Measurements from ENCODE around the gene MACROH2A1.

MACROH2A1 gene

GRCh38 chr5:135333732-135334515 lies 65.1 kb downstream of the MACROH2A1 start:
- no peak for DNase-seq (ENCODE audit: low read depth in 1 of 2, low spot score in 1 of 2)

- no peak for DNase-seq (ENCODE audit: low read depth in 1 of 2, low spot score in 1 of 2)
Observed at GRCh38 chr5:135332519-135333150, 66.4 kb downstream of the MACROH2A1 start.

GRCh38 chr5:135331612-135332011 lies 67.4 kb downstream of the MACROH2A1 start:
- no peak for DNase-seq (ENCODE audit: low read depth in 1 of 2, low spot score in 1 of 2)

GRCh38 chr5:135330798-135331096 lies 68.3 kb downstream of the MACROH2A1 start:
- DNase-seq (ENCODE audit: low read depth in 1 of 2, low spot score in 1 of 2) = no peak

- DNase-seq (ENCODE audit: low read depth in 1 of 2, low spot score in 1 of 2) = no peak
Observed at GRCh38 chr5:135329913-135330797, 68.9 kb downstream of the MACROH2A1 start.

GRCh38 chr5:135329066-135329912 lies 69.7 kb downstream of the MACROH2A1 start:
- no peak for DNase-seq (ENCODE audit: low read depth in 1 of 2, low spot score in 1 of 2)

GRCh38 chr5:135328128-135328687 lies 70.8 kb downstream of the MACROH2A1 start:
- no peak for DNase-seq (ENCODE audit: low read depth in 1 of 2, low spot score in 1 of 2)

GRCh38 chr5:135327429-135328127 lies 71.5 kb downstream of the MACROH2A1 start:
- DNase-seq (ENCODE audit: low read depth in 1 of 2, low spot score in 1 of 2) = no peak

- DNase-seq (ENCODE audit: low read depth in 1 of 2, low spot score in 1 of 2) = no peak
Observed at GRCh38 chr5:135326296-135327254, 72.5 kb downstream of the MACROH2A1 start.

- DNase-seq (ENCODE audit: low read depth in 1 of 2, low spot score in 1 of 2) = no peak
Observed at GRCh38 chr5:135324897-135325650, 74.0 kb downstream of the MACROH2A1 start.

- no peak for DNase-seq (ENCODE audit: low read depth in 1 of 2, low spot score in 1 of 2)
Observed at GRCh38 chr5:135324160-135324559, 74.9 kb downstream of the MACROH2A1 start.

- DNase-seq (ENCODE audit: low read depth in 1 of 2, low spot score in 1 of 2) = no peak
Observed at GRCh38 chr5:135323701-135324132, 75.3 kb downstream of the MACROH2A1 start.

GRCh38 chr5:135323227-135323626 lies 75.8 kb downstream of the MACROH2A1 start:
- DNase-seq (ENCODE audit: low read depth in 1 of 2, low spot score in 1 of 2) = no peak

- no peak for DNase-seq (ENCODE audit: low read depth in 1 of 2, low spot score in 1 of 2)
Observed at GRCh38 chr5:135322744-135323143, 76.3 kb downstream of the MACROH2A1 start.

GRCh38 chr5:135322271-135322670 lies 76.8 kb downstream of the MACROH2A1 start:
- DNase-seq (ENCODE audit: low read depth in 1 of 2, low spot score in 1 of 2) = no peak

GRCh38 chr5:135320718-135321484 lies 78.1 kb downstream of the MACROH2A1 start:
- DNase-seq (ENCODE audit: low read depth in 1 of 2, low spot score in 1 of 2) = no peak

GRCh38 chr5:135319928-135320606 lies 79.0 kb downstream of the MACROH2A1 start:
- DNase-seq (ENCODE audit: low read depth in 1 of 2, low spot score in 1 of 2) = no peak
